ENCODE measurements around the gene ZSWIM3.
A peak's percentile ranks its signal among the peaks of the same experiment; 100 is the strongest.

Gene ZSWIM3

DNA sequence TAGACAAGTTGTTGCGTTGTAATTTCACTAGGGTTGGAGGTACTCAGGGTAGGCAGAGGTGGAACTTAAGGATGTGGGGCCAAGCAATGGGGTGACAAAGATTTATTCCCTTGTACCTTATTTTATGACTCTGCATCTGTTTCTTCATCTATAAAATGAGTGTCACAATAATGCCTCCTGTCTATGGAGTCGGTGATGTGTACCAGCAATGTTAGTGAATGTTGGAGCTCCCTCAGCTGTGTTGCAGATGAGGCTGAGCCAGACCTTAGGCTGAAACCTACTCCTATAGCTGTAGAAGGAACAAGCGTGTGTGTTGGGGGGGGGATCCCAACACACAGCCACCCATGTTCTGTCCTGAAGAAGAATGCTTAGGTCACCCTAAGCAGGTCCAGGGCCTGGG, 40.5 kb upstream of the ZSWIM3 start:
- no peak overlapping the region for H3K9ac ChIP-seq (ENCODE audit: low read depth, low read length, poor library complexity, severe bottlenecking)
- H3K9me3 ChIP-seq (ENCODE audit: insufficient read depth, low read depth, low read length) = no peaks in the 10 kb centered on the region
- TF ChIP-seq, protein P1, sequence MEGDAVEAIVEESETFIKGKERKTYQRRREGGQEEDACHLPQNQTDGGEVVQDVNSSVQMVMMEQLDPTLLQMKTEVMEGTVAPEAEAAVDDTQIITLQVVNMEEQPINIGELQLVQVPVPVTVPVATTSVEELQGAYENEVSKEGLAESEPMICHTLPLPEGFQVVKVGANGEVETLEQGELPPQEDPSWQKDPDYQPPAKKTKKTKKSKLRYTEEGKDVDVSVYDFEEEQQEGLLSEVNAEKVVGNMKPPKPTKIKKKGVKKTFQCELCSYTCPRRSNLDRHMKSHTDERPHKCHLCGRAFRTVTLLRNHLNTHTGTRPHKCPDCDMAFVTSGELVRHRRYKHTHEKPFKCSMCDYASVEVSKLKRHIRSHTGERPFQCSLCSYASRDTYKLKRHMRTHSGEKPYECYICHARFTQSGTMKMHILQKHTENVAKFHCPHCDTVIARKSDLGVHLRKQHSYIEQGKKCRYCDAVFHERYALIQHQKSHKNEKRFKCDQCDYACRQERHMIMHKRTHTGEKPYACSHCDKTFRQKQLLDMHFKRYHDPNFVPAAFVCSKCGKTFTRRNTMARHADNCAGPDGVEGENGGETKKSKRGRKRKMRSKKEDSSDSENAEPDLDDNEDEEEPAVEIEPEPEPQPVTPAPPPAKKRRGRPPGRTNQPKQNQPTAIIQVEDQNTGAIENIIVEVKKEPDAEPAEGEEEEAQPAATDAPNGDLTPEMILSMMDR (conservative IDR thresholded peaks at IDR 0.05; ENCODE audit: low read length) = no peak
- no peak for TF ChIP-seq EZH2phosphoT487 (IDR thresholded peaks at IDR 0.05; ENCODE audit: borderline replicate concordance)
- H3K4me1 ChIP-seq (ENCODE audit: insufficient read depth, low read length, poor library complexity, severe bottlenecking) = peaks cover 27% of the 10 kb centered on the region
- H3K9me2 ChIP-seq (replicated peaks; ENCODE audit: low read depth, low read length) = no peaks in the 10 kb centered on the region
- peaks cover 2% of the 10 kb centered on the region; the same call in 1 of the 2 replicates for H3F3A ChIP-seq (ENCODE audit: low read depth)
- no peak overlapping the region for H3K4me3 ChIP-seq (ENCODE audit: low read length, poor library complexity, severe bottlenecking)
- peaks cover 22% of the 10 kb centered on the region; the same call in 1 of the 2 replicates for H3K36me3 ChIP-seq (ENCODE audit: insufficient read depth, low read length)
- peaks cover 48% of the 10 kb centered on the region for H3K79me2 ChIP-seq (ENCODE audit: insufficient read depth, low read length)
- peaks cover 8% of the 10 kb centered on the region for H3K27me3 ChIP-seq (ENCODE audit: insufficient read depth, low read length, poor library complexity, severe bottlenecking)
- peaks cover 17% of the 10 kb centered on the region for H4K20me1 ChIP-seq (ENCODE audit: insufficient read depth, low read length, poor library complexity, severe bottlenecking)
- H2AFZ ChIP-seq (ENCODE audit: low read length) = no peak overlapping the region
- peak overlapping the region; percentile 86 for H3K4me2 ChIP-seq (ENCODE audit: low read depth, low read length, poor library complexity, severe bottlenecking)

DNA sequence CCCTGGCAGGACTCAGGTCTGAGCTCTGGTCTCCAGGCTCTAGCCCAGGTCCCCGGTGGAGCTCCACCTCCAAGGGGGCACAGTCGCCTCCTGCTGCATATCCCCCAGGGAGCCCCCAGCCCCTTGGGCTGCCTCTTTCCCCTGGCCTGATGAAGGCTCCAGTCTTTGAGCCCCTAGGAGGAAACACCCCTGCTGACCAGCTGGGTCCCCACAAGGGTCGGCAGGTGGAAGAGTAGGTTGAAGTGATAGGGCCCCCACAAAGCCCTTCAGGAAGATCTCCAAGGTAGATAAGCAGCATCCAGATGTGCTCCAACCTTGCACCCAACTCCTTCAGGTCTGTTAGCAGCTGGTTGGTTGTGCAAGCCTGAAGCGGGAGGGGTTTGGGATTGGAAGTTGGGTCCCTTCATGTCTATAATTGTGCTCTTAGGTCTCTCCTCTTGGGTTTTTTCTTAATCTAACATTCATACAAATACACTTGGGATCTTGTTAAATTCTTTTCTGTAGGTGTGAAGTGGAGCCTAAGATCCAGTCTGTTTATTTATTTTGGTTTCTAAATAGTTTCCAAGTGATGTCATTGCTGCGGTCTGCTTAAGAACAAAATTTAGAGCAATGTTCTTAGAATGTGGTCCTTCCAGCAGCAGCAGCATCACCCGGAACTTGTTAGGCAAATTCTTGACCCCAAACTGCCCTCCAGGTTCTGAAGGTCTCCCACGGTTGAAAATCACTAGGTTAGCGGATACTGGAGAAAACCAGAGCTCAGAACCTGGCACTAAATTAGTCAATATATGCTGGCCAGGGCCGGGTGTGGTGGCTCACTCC, 39.8 kb upstream of the ZSWIM3 start:
- Histone ChIP-seq H3K36me3 (ENCODE audit: insufficient read depth, low read length) (peaks cover 22% of the 10 kb centered on the region; the same call in 1 of the 2 replicates), H3K79me2 (ENCODE audit: insufficient read depth, low read length) (peaks cover 42% of the 10 kb centered on the region), H3F3A (ENCODE audit: low read depth) (peaks cover 2% of the 10 kb centered on the region; the same call in 1 of the 2 replicates), H3K9me2 (replicated peaks; ENCODE audit: low read depth, low read length) (no peaks in the 10 kb centered on the region), H3K4me1 (ENCODE audit: insufficient read depth, low read length, poor library complexity, severe bottlenecking) (peaks cover 27% of the 10 kb centered on the region), H3K4me2 (ENCODE audit: low read depth, low read length, poor library complexity, severe bottlenecking) (peak overlapping the region; percentile 4), H3K27me3 (ENCODE audit: insufficient read depth, low read length, poor library complexity, severe bottlenecking) (peaks cover 7% of the 10 kb centered on the region), H3K9ac (ENCODE audit: low read depth, low read length, poor library complexity, severe bottlenecking) (no peak overlapping the region), H2AFZ (ENCODE audit: low read length) (no peak overlapping the region), H3K4me3 (ENCODE audit: low read length, poor library complexity, severe bottlenecking) (no peak overlapping the region), H3K9me3 (ENCODE audit: insufficient read depth, low read depth, low read length) (no peaks in the 10 kb centered on the region), H4K20me1 (ENCODE audit: insufficient read depth, low read length, poor library complexity, severe bottlenecking) (peaks cover 17% of the 10 kb centered on the region)
- TF ChIP-seq EZH2phosphoT487 (IDR thresholded peaks at IDR 0.05; ENCODE audit: borderline replicate concordance) = no peak
- TF ChIP-seq, protein P1 (conservative IDR thresholded peaks at IDR 0.05; ENCODE audit: low read length) = no peak

DNA sequence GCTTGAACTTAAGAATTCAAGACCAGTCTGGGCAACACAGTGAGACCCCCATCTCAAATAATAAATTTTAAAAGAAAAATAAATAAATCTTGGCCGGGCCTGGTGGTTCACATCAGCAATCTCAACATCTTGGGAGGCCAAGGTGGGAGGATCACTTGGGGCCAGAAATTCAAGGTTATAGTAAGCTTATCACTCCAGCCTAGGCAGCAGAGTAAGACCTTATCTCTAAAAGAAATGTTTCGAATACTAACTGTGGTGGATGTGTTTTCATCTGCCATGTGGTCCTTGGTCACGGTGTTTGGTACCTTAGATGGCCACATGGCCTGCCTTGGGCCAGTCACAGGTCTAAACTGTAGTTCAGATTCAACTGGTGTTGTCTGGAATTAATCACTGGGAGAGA, 39.2 kb upstream of the ZSWIM3 start:
- no peak overlapping the region for H3K4me2 ChIP-seq (ENCODE audit: low read depth, low read length, poor library complexity, severe bottlenecking)

More for the DNA sequence above, 39.2 kb upstream of the ZSWIM3 start:
- Histone ChIP-seq H3K79me2 (ENCODE audit: insufficient read depth, low read length) (peaks cover 36% of the 10 kb centered on the region), H3K36me3 (ENCODE audit: insufficient read depth, low read length) (peaks cover 22% of the 10 kb centered on the region; the same call in 1 of the 2 replicates), H3K9me2 (replicated peaks; ENCODE audit: low read depth, low read length) (no peaks in the 10 kb centered on the region), H3F3A (ENCODE audit: low read depth) (peaks cover 2% of the 10 kb centered on the region; the same call in 1 of the 2 replicates), H3K4me1 (ENCODE audit: insufficient read depth, low read length, poor library complexity, severe bottlenecking) (peaks cover 23% of the 10 kb centered on the region), H3K9me3 (ENCODE audit: insufficient read depth, low read depth, low read length) (no peaks in the 10 kb centered on the region), H3K9ac (ENCODE audit: low read depth, low read length, poor library complexity, severe bottlenecking) (no peak overlapping the region), H4K20me1 (ENCODE audit: insufficient read depth, low read length, poor library complexity, severe bottlenecking) (peaks cover 16% of the 10 kb centered on the region), H2AFZ (ENCODE audit: low read length) (no peak overlapping the region), H3K27me3 (ENCODE audit: insufficient read depth, low read length, poor library complexity, severe bottlenecking) (peaks cover under 1% of the 10 kb centered on the region), H3K4me3 (ENCODE audit: low read length, poor library complexity, severe bottlenecking) (no peak overlapping the region)
- TF ChIP-seq, protein P1 (conservative IDR thresholded peaks at IDR 0.05; ENCODE audit: low read length) = no peak
- no peak for TF ChIP-seq EZH2phosphoT487 (IDR thresholded peaks at IDR 0.05; ENCODE audit: borderline replicate concordance)
